GM12878 (cell line): Measurements from ENCODE around the gene LGALS1. TPM values are rescaled to one million over a fixed set of nuclear protein-coding genes. Genes with fewer than 3 reads are reported as not detected.

Source experiments
- ATAC-seq: fragments of 200-7000 bp; cut with Tn5 transposase; 3 replicates; pipeline ENCODE4 v1.9.1; 2020; ENCODE audit warnings: mild to moderate bottlenecking, moderate library complexity
- BruUV-seq: library from RNA; stranded (reverse); fragments of 400-500 nt; replicated peaks from 2 replicates; lab custom pipeline; 2021; lab: Mats Ljungman, UMichigan
- CTCF ChIA-PET: fragments of 300-600 bp; sonication (Branson Sonifier 250); formaldehyde crosslinking; extraction: SDS; loops from one replicate; lab custom pipeline; 2021; ENCODE audit warnings: inconsistent platforms; lab: Yijun Ruan, JAX
- POLR2A ChIA-PET: fragments of 350-600 bp; formaldehyde crosslinking; extraction: SDS; loops from one replicate; lab custom pipeline; 2021; ENCODE audit warnings: inconsistent platforms; lab: Charles Lee
- RAD21 ChIA-PET: fragments of 300-600 bp; sonication (Branson Sonifier 250); formaldehyde crosslinking; loops from one replicate; lab custom pipeline; 2023; ENCODE audit warnings: antibody characterized with exemption; ENCODE audit not compliant: unreplicated experiment; lab: Charles Lee
- SMC1A ChIA-PET: fragments of 300-600 bp; sonication (Branson Sonifier 250); formaldehyde crosslinking; loops from one replicate; lab custom pipeline; 2023; ENCODE audit not compliant: unreplicated experiment, uncharacterized antibody; lab: Charles Lee
- DNase-seq: peaks from one replicate; pipeline ENCODE4 v3.0.0-alpha.2; 2011; ENCODE audit warnings: low read depth, low spot score
- FAIRE-seq: peaks from 3 replicates; lab custom pipeline; 2011; peaks lifted over from hg19 to GRCh38; lab: Jason Lieb, UNC
- H2AFZ ChIP-seq: 2 replicates; pipeline ENCODE4 v1.6.0; 2011; ENCODE audit warnings: low read depth, low read length, control low read depth; ENCODE audit not compliant: control insufficient read depth
- H3K27ac ChIP-seq: 2 replicates; pipeline ENCODE4 v1.5.1; 2011; ENCODE audit warnings: control low read depth; ENCODE audit not compliant: control insufficient read depth, insufficient read depth
- H3K27me3 ChIP-seq, 2 experiments: replicated peaks in 1 of 2; 2 replicates each; pipeline versions ENCODE4 v1.6.0 to v1.6.1; 2011; ENCODE audit warnings: low read length in 1 of 2; ENCODE audit not compliant: control insufficient read depth in 2 of 2, insufficient read depth in 2 of 2
- H3K36me3 ChIP-seq, 2 experiments: 2 replicates each; pipeline ENCODE4 v1.5.1; 2011; ENCODE audit warnings: low read length in 1 of 2; ENCODE audit not compliant: control insufficient read depth in 2 of 2, insufficient read depth in 2 of 2
- H3K4me1 ChIP-seq: 2 replicates; pipeline ENCODE4 v1.6.1; 2011; ENCODE audit warnings: mild to moderate bottlenecking, low read length, moderate library complexity, mixed read lengths; ENCODE audit not compliant: control insufficient read depth, insufficient read depth
- H3K4me2 ChIP-seq: 2 replicates; pipeline ENCODE4 v1.6.0; 2011; ENCODE audit warnings: control low read depth; ENCODE audit not compliant: control insufficient read depth, insufficient read depth
- H3K4me3 ChIP-seq: fragments of 200-600 bp; sonication (generic); 2 replicates; pipeline ENCODE4 v1.5.1; 2016
- H3K79me2 ChIP-seq: 2 replicates; pipeline ENCODE4 v1.6.0; 2011; ENCODE audit warnings: low read length; ENCODE audit not compliant: control insufficient read depth, insufficient read depth
- H3K9ac ChIP-seq: 2 replicates; pipeline ENCODE4 v1.8.0; 2011; ENCODE audit warnings: low read length, control low read depth, mixed read lengths; ENCODE audit not compliant: control insufficient read depth, insufficient read depth
- H3K9me3 ChIP-seq: replicated peaks from 3 replicates; pipeline ENCODE4 v1.5.1; 2011; ENCODE audit warnings: mild to moderate bottlenecking, low read length; ENCODE audit not compliant: control insufficient read depth, insufficient read depth
- H4K20me1 ChIP-seq: 2 replicates; pipeline ENCODE4 v1.6.0; 2011; ENCODE audit not compliant: control insufficient read depth, insufficient read depth
- ATF7 ChIP-seq: fragments of 450-650 bp; IDR thresholded peaks from 2 replicates; pipeline ENCODE4 v1.6.1; 2016; ENCODE audit warnings: low read depth, mild to moderate bottlenecking
- CBX5 ChIP-seq: sonication (generic); IDR thresholded peaks from 2 replicates; pipeline ENCODE4 v1.6.1; 2016; ENCODE audit warnings: low read depth, moderate library complexity, mild to moderate bottlenecking, inconsistent platforms
- KLF5 ChIP-seq: fragments of 450-650 bp; IDR thresholded peaks from 2 replicates; pipeline ENCODE4 v1.6.1; 2014; ENCODE audit warnings: mild to moderate bottlenecking; ENCODE audit not compliant: partially characterized antibody
- MYC ChIP-seq: IDR thresholded peaks from 2 replicates; pipeline ENCODE4 v1.6.1; 2011; ENCODE audit warnings: mild to moderate bottlenecking, low read length, moderate library complexity, inconsistent platforms; ENCODE audit not compliant: insufficient read depth, insufficient replicate concordance, insufficient read length, severe bottlenecking
- POLR2AphosphoS2 ChIP-seq: IDR thresholded peaks from 2 replicates; pipeline ENCODE4 v1.6.1; 2011; ENCODE audit warnings: low read depth, mild to moderate bottlenecking, low read length, improper control_type of control experiment, moderate library complexity
- RAD51 ChIP-seq: fragments of 450-650 bp; IDR thresholded peaks from 2 replicates; pipeline ENCODE4 v1.6.1; 2016; ENCODE audit warnings: moderate library complexity, mild to moderate bottlenecking, inconsistent platforms
- TCF7 ChIP-seq: IDR thresholded peaks from 2 replicates; pipeline ENCODE4 v1.6.1; 2014; ENCODE audit warnings: antibody characterized with exemption, borderline replicate concordance
- WGBS: methylation state at CpG from one replicate; pipeline ENCODE4 v1.1.6; 2016; ENCODE audit warnings: low lambda C conversion rate; ENCODE audit not compliant: insufficient replicate concordance, insufficient coverage; ENCODE audit errors: missing lambda C conversion rate; 5-methylcytosine and 5-hydroxymethylcytosine counted together
- in situ Hi-C: fragments of 300-500 bp; cut with MboI; formaldehyde crosslinking; loops from 9 replicates; pipeline ENCODE4 v1.14.3; 2018; ENCODE audit warnings: mixed read lengths
- intact Hi-C: fragments of 100-400 bp; cut with micrococcal nuclease; formaldehyde crosslinking; loops from one replicate; pipeline ENCODE4 v1.14.2; 2022; ENCODE audit not compliant: unreplicated experiment
- polyA plus RNA-seq, 11 experiments: library from polyadenylated mRNA; depleted of rRNA in 4 of 11; unstranded in 6 of 11; stranded (reverse) in 5 of 11; fragments of >200 nt; fragmentation: Nextera tagmentation in 4 of 11; fragmentation: Illumina TruSeq in 1 of 11; extraction: Ambion mirVana in 4 of 11; extraction: Trizol in 1 of 11; gene quantifications; 1 replicate in 1 of 11; 2 replicates in 10 of 11; pipeline versions ENCODE4 v1.2.1 to v1.2.3, GENCODE V29; 2011 to 2016; ENCODE audit warnings: inconsistent platforms in 2 of 11, missing spikeins in 2 of 11, low read depth in 1 of 11
- total RNA-seq, 4 experiments: library from RNA; depleted of rRNA in 3 of 4; stranded (reverse); fragments of >200 nt in 3 of 4; fragmentation: Illumina TruSeq in 1 of 4; extraction: Trizol in 1 of 4; gene quantifications; 2 replicates each; pipeline versions ENCODE4 v1.2.1 to v1.2.3, GENCODE V29; 2013 to 2021
- TF ChIP-seq, protein P1 (sequence below): IDR thresholded peaks from 2 replicates; pipeline ENCODE4 v1.6.1; 2011; ENCODE audit warnings: mild to moderate bottlenecking, low read depth, low read length, moderate library complexity; ENCODE audit not compliant: insufficient replicate concordance
- TF ChIP-seq, protein P2 (sequence below): IDR thresholded peaks from 2 replicates; pipeline ENCODE4 v1.6.1; 2011; ENCODE audit warnings: low read depth, low read length, improper control_type of control experiment, borderline replicate concordance
- TF ChIP-seq, protein P3 (sequence below): fragments of 450-650 bp; formaldehyde crosslinking; IDR thresholded peaks from 2 replicates; pipeline ENCODE4 v1.4.0; 2022; ENCODE audit warnings: mild to moderate bottlenecking, moderate library complexity

Gene LGALS1
- total and polyA plus RNA-seq, 10 of the 15 experiments (the other 5 are each of a cell fraction or from before 2014, with no cell fraction given): 312 to 1,889 (median 706) TPM

DNA sequence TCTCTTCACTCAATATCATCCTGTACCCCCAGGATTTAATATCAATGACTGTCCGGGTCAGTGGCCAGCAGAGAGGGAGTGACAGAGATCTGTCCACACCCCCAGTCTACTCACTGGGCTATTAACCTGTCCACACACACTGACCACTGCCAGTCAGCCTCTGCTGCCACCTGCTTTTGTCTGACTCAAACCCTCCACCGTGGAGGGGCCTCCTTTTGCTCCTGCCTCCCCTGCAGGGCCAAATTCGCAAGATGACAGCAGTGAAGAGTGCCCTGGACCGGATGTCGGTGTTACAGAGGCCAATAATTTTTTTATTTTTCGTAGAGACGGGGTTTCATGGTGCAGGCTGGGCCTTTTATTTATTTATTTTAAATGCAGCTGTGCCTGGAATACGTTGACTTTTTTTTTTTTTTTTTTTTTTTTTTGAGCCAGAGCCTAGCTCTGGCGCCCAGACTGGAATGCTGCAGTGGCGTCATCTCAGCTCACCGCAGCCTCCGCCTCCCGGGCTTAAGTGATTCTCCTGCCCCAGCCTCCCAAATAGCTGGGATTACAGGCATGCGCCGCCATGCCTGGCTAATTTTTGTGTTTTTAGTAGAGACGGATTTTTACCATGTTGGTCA, 11.8 kb upstream of the LGALS1 start (continued):
- TF ChIP-seq, protein P1, sequence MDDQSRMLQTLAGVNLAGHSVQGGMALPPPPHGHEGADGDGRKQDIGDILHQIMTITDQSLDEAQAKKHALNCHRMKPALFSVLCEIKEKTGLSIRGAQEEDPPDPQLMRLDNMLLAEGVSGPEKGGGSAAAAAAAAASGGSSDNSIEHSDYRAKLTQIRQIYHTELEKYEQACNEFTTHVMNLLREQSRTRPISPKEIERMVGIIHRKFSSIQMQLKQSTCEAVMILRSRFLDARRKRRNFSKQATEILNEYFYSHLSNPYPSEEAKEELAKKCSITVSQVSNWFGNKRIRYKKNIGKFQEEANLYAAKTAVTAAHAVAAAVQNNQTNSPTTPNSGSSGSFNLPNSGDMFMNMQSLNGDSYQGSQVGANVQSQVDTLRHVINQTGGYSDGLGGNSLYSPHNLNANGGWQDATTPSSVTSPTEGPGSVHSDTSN: no peak
- TF ChIP-seq RAD51 (no peak), ATF7 (no peak), CBX5 (no peak), KLF5 (no peak)
- TF ChIP-seq, protein P2, sequence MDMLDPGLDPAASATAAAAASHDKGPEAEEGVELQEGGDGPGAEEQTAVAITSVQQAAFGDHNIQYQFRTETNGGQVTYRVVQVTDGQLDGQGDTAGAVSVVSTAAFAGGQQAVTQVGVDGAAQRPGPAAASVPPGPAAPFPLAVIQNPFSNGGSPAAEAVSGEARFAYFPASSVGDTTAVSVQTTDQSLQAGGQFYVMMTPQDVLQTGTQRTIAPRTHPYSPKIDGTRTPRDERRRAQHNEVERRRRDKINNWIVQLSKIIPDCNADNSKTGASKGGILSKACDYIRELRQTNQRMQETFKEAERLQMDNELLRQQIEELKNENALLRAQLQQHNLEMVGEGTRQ: no peak

DNA sequence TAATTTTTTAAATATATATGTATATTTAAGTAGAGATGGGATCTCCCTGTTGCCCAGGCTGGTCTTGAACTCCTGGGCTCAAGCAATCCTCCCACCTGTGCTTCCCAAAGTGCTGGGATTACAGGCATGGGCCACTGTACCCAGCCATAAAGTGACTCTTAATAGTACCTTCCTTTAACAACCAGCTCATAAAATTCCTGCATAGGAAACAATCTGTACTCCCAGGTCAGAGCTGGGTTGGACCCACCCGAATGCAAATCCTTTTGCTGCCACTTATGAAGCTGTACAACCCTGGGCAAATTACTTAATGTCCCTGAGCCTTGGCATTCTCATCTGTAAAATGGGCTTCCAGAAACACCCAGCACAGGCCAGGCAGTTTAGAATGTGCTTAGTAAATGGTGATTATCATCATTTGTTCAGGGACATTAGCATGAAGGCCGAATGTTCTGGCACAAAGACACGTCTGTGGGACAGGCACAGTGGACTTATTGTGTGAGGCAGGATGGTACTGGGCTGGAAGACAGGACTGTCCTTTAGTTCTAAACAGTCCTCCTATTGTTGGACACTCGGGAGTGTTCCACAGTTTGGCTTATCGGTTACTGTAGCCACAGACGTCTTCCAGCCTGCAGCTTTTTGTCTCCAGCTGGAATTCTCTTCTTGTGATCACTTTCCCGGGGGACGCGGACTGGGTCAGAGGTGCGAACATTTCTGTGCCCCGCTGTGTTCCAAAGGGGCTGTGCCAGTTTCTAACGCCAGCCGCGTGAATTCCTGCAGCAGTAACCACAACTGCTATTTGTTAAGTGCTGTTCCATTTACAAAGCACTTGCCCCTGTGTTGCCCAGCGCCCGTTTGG, 11.0 kb upstream of the LGALS1 start:
- intact Hi-C loops (no loop called here), in situ Hi-C loops (no loop called here)
- DNase-seq: no peak
- no peak overlapping the region for H3K4me3 ChIP-seq
- FAIRE-seq: no peak
- no peaks in the 10 kb centered on the region for H4K20me1 ChIP-seq
- SMC1A ChIA-PET: interaction anchor here (1.4 to 7.9 kb wide), 2 partner anchors 11 to 18 kb away, joined by 8 to 157 read pairs; partner anchors contain the start of genes LGALS1 and NOL12
- no peaks in the 10 kb centered on the region for H3K9me3 ChIP-seq
- H3K79me2 ChIP-seq: peaks cover 40% of the 10 kb centered on the region
- H3K9ac ChIP-seq: no peak overlapping the region
- BruUV-seq: no TSS peak
- POLR2A ChIA-PET: interaction anchor here (0.7 to 9.6 kb wide), 2 partner anchors 16 to 490 kb away, joined by 4 to 209 read pairs; partner anchors contain the start of genes LGALS1 and NOL12
- no peak overlapping the region for H2AFZ ChIP-seq
- 86% methylated on average over 16 of the region's 16 CpGs for WGBS
- no peak overlapping the region for H3K4me2 ChIP-seq
- no peak overlapping the region for H3K27ac ChIP-seq
- peaks cover 0 to 12% of the 10 kb centered on the region in 2 experiments; a peak in 3 of 4 replicates for H3K36me3 ChIP-seq
- CTCF ChIA-PET: interaction anchor here (10.3 to 11.7 kb wide), 2 partner anchors 14 to 24 kb away, joined by 261 to 414 read pairs; partner anchors contain the start of genes LGALS1, NOL12 and SH3BP1
- ATAC-seq: no peak
- peaks cover 12% of the 10 kb centered on the region for H3K4me1 ChIP-seq
- RAD21 ChIA-PET: interaction anchor here (0.6 to 9.1 kb wide), 3 partner anchors 18 to 42 kb away, joined by 3 to 173 read pairs (median 164); partner anchors contain the start of genes NOL12 and SH3BP1
- TF ChIP-seq, protein P3, sequence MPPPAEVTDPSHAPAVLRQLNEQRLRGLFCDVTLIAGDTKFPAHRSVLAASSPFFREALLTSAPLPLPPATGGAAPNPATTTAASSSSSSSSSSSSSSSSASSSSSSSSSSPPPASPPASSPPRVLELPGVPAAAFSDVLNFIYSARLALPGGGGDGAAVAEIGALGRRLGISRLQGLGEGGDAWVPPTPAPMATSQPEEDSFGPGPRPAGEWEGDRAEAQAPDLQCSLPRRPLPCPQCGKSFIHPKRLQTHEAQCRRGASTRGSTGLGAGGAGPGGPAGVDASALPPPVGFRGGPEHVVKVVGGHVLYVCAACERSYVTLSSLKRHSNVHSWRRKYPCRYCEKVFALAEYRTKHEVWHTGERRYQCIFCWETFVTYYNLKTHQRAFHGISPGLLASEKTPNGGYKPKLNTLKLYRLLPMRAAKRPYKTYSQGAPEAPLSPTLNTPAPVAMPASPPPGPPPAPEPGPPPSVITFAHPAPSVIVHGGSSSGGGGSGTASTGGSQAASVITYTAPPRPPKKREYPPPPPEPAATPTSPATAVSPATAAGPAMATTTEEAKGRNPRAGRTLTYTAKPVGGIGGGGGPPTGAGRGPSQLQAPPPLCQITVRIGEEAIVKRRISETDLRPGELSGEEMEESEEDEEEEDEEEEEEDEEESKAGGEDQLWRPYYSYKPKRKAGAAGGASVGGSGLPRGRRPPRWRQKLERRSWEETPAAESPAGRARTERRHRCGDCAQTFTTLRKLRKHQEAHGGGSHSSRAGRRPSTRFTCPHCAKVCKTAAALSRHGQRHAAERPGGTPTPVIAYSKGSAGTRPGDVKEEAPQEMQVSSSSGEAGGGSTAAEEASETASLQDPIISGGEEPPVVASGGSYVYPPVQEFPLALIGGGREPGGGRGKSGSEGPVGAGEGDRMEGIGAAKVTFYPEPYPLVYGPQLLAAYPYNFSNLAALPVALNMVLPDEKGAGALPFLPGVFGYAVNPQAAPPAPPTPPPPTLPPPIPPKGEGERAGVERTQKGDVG (CRISPR knock-in tag): no peak
- no peak for TF ChIP-seq MYC
- no peak for TF ChIP-seq POLR2AphosphoS2
- TF ChIP-seq TCF7: no peak
- H3K27me3 ChIP-seq: no peaks in the 10 kb centered on the region
